Measurements from ENCODE around the gene COX7A2.

Gene COX7A2

GRCh38 chr6:75243333-75244062 lies at the start of gene COX7A2:
TSS of gene COX7A2 (minus strand) at chr6:75243801. CDS start at chr6:75243734, 67 bp downstream.
- Mint-ChIP-seq H3K27me3 (no peaks in the 10 kb centered on the region), H3K4me1 (ENCODE audit: low read depth) (peaks cover 41% of the 10 kb centered on the region), H3K9me3 (ENCODE audit: low read depth) (no peaks in the 10 kb centered on the region), H3K36me3 (peaks cover 5% of the 10 kb centered on the region), H3K4me3 (peak within 1 kb of the TSS; percentile 99), H3K27ac (peak within 1 kb of the TSS; percentile 99)

GRCh38 chr6:75292555-75292954 lies 49.0 kb upstream of the COX7A2 start:
- H3K4me3 Mint-ChIP-seq = no peak overlapping the region
- H3K27ac Mint-ChIP-seq = no peak overlapping the region
- no peaks in the 10 kb centered on the region for H3K9me3 Mint-ChIP-seq (ENCODE audit: low read depth)
- no peaks in the 10 kb centered on the region for H3K36me3 Mint-ChIP-seq
- H3K4me1 Mint-ChIP-seq (ENCODE audit: low read depth) = peaks cover 9% of the 10 kb centered on the region
- no peaks in the 10 kb centered on the region for H3K27me3 Mint-ChIP-seq

GRCh38 chr6:75291744-75292143 lies 48.1 kb upstream of the COX7A2 start:
- Mint-ChIP-seq H3K36me3 (no peaks in the 10 kb centered on the region), H3K27me3 (no peaks in the 10 kb centered on the region), H3K4me3 (no peak overlapping the region), H3K27ac (no peak overlapping the region), H3K9me3 (ENCODE audit: low read depth) (no peaks in the 10 kb centered on the region), H3K4me1 (ENCODE audit: low read depth) (peaks cover 17% of the 10 kb centered on the region)

GRCh38 chr6:75291331-75291730 lies 47.7 kb upstream of the COX7A2 start:
- Mint-ChIP-seq H3K36me3 (no peaks in the 10 kb centered on the region), H3K4me1 (ENCODE audit: low read depth) (peaks cover 21% of the 10 kb centered on the region)

GRCh38 chr6:75290136-75290945 lies 46.7 kb upstream of the COX7A2 start:
- Mint-ChIP-seq H3K4me3 (no peak overlapping the region), H3K4me1 (ENCODE audit: low read depth) (peaks cover 24% of the 10 kb centered on the region), H3K36me3 (no peaks in the 10 kb centered on the region), H3K27ac (no peak overlapping the region), H3K9me3 (ENCODE audit: low read depth) (no peaks in the 10 kb centered on the region), H3K27me3 (no peaks in the 10 kb centered on the region)

More at GRCh38 chr6:75291331-75291730, 47.7 kb upstream of the COX7A2 start:
- no peaks in the 10 kb centered on the region for H3K27me3 Mint-ChIP-seq
- H3K4me3 Mint-ChIP-seq = no peak overlapping the region
- no peaks in the 10 kb centered on the region for H3K9me3 Mint-ChIP-seq (ENCODE audit: low read depth)
- H3K27ac Mint-ChIP-seq = no peak overlapping the region

GRCh38 chr6:75288023-75288422 lies 44.4 kb upstream of the COX7A2 start:
- no peaks in the 10 kb centered on the region for H3K36me3 Mint-ChIP-seq
- H3K4me1 Mint-ChIP-seq (ENCODE audit: low read depth) = peaks cover 24% of the 10 kb centered on the region
- no peak overlapping the region for H3K4me3 Mint-ChIP-seq
- no peaks in the 10 kb centered on the region for H3K27me3 Mint-ChIP-seq
- H3K27ac Mint-ChIP-seq = no peak overlapping the region
- H3K9me3 Mint-ChIP-seq (ENCODE audit: low read depth) = no peaks in the 10 kb centered on the region

GRCh38 chr6:75287424-75287823 lies 43.8 kb upstream of the COX7A2 start:
- H3K36me3 Mint-ChIP-seq = no peaks in the 10 kb centered on the region
- H3K4me3 Mint-ChIP-seq = no peak overlapping the region
- peaks cover 28% of the 10 kb centered on the region for H3K4me1 Mint-ChIP-seq (ENCODE audit: low read depth)
- H3K27me3 Mint-ChIP-seq = no peaks in the 10 kb centered on the region
- H3K9me3 Mint-ChIP-seq (ENCODE audit: low read depth) = no peaks in the 10 kb centered on the region
- peak overlapping the region; percentile 78 for H3K27ac Mint-ChIP-seq

- Mint-ChIP-seq H3K4me3 (no peak overlapping the region), H3K4me1 (ENCODE audit: low read depth) (peaks cover 31% of the 10 kb centered on the region), H3K27me3 (no peaks in the 10 kb centered on the region), H3K36me3 (no peaks in the 10 kb centered on the region), H3K9me3 (ENCODE audit: low read depth) (no peaks in the 10 kb centered on the region), H3K27ac (peak overlapping the region; percentile 64)
These were observed 43.4 kb upstream of the COX7A2 start for GRCh38 chr6:75286955-75287354.

GRCh38 chr6:75285283-75285639 lies 41.7 kb upstream of the COX7A2 start:
- Mint-ChIP-seq H3K9me3 (ENCODE audit: low read depth) (no peaks in the 10 kb centered on the region), H3K27me3 (no peaks in the 10 kb centered on the region), H3K4me1 (ENCODE audit: low read depth) (peaks cover 44% of the 10 kb centered on the region), H3K27ac (no peak overlapping the region), H3K36me3 (no peaks in the 10 kb centered on the region), H3K4me3 (no peak overlapping the region)

- peaks cover 49% of the 10 kb centered on the region for H3K4me1 Mint-ChIP-seq (ENCODE audit: low read depth)
These were observed 41.2 kb upstream of the COX7A2 start, which contains the start of gene TMEM30A for GRCh38 chr6:75284632-75285282. TSS of gene TMEM30A (minus strand) at chr6:75284792. CDS start at chr6:75284638, 154 bp downstream.

GRCh38 chr6:75283907-75284631 lies 40.5 kb upstream of the COX7A2 start:
- Mint-ChIP-seq H3K4me3 (no peak overlapping the region), H3K4me1 (ENCODE audit: low read depth) (peaks cover 55% of the 10 kb centered on the region), H3K27ac (no peak overlapping the region), H3K9me3 (ENCODE audit: low read depth) (no peaks in the 10 kb centered on the region), H3K36me3 (no peaks in the 10 kb centered on the region), H3K27me3 (no peaks in the 10 kb centered on the region)

More at GRCh38 chr6:75284632-75285282, 41.2 kb upstream of the COX7A2 start, which contains the start of gene TMEM30A:
- Mint-ChIP-seq H3K27ac (no peak within 1 kb of the TSS), H3K4me3 (no peak within 1 kb of the TSS), H3K36me3 (no peaks in the 10 kb centered on the region), H3K27me3 (no peaks in the 10 kb centered on the region), H3K9me3 (ENCODE audit: low read depth) (no peaks in the 10 kb centered on the region)

GRCh38 chr6:75282706-75283105 lies 39.1 kb upstream of the COX7A2 start:
- Mint-ChIP-seq H3K27ac (no peak overlapping the region), H3K4me1 (ENCODE audit: low read depth) (peaks cover 61% of the 10 kb centered on the region), H3K9me3 (ENCODE audit: low read depth) (no peaks in the 10 kb centered on the region), H3K27me3 (no peaks in the 10 kb centered on the region), H3K4me3 (no peak overlapping the region), H3K36me3 (peaks cover 6% of the 10 kb centered on the region)

- H3K27ac Mint-ChIP-seq = peak overlapping the region; percentile 84
- H3K36me3 Mint-ChIP-seq = peaks cover 10% of the 10 kb centered on the region
- no peaks in the 10 kb centered on the region for H3K27me3 Mint-ChIP-seq
- peak overlapping the region; percentile 77 for H3K4me3 Mint-ChIP-seq
- no peaks in the 10 kb centered on the region for H3K9me3 Mint-ChIP-seq (ENCODE audit: low read depth)
- H3K4me1 Mint-ChIP-seq (ENCODE audit: low read depth) = peaks cover 55% of the 10 kb centered on the region
These were observed 38.1 kb upstream of the COX7A2 start for GRCh38 chr6:75281653-75282052.

- Mint-ChIP-seq H3K4me1 (ENCODE audit: low read depth) (peaks cover 63% of the 10 kb centered on the region), H3K27me3 (no peaks in the 10 kb centered on the region), H3K27ac (peak overlapping the region; percentile 67), H3K4me3 (peak overlapping the region; percentile 46), H3K36me3 (peaks cover 12% of the 10 kb centered on the region), H3K9me3 (ENCODE audit: low read depth) (no peaks in the 10 kb centered on the region)
These were observed 36.7 kb upstream of the COX7A2 start for GRCh38 chr6:75280131-75280855.

Data from activated naive CD8-positive, alpha-beta T cell (primary cell).